ENCODE data around the gene DERA.

GRCh38 chr12:15936751-15937150 lies 25.6 kb downstream of the DERA start:
- TF ChIP-seq ZNF274 (IDR thresholded peaks at IDR 0.05; ENCODE audit: low read depth, low read length) (no peak), YY1 (IDR thresholded peaks at IDR 0.05; ENCODE audit: insufficient read depth, insufficient read length) (no peak), SUZ12 (IDR thresholded peaks at IDR 0.05; ENCODE audit: extremely low read depth, insufficient read depth, insufficient read length) (no peak)

Data from NT2/D1 (cell line).